ENCODE results near the gene PGLYRP2. TPM values are rescaled to one million over a fixed set of nuclear protein-coding genes. Genes with fewer than 3 reads are reported as not detected.

The PGLYRP2 gene
- total and polyA plus RNA-seq, 2 donors (not counting 3 experiments of a cell fraction or from before 2014, with no cell fraction given) = 0.03 to 0.18 TPM

- no peak for DNase-seq (ENCODE audit: low read depth, low spot score)
- Histone ChIP-seq H3K4me1 (ENCODE audit: control insufficient read depth, extremely low read depth, insufficient read depth, low read length) (no peaks in the 10 kb centered on the region), H3K4me2 (ENCODE audit: insufficient read depth, low read length) (no peak overlapping the region), H3K9me1 (replicated peaks; ENCODE audit: control insufficient read depth, extremely low read depth, insufficient read depth, low read length) (no peaks in the 10 kb centered on the region), H2AFZ (ENCODE audit: low read depth, low read length) (no peak overlapping the region), H3K27me3 (ENCODE audit: control insufficient read depth in 2 of 2, insufficient read depth in 2 of 2, low read length in 2 of 2) (no peaks in the 10 kb centered on the region), H3K27ac (ENCODE audit: insufficient read depth, low read depth, low read length) (no peak overlapping the region), H3K4me3 (replicated peaks in 1 of 3; ENCODE audit: insufficient read depth in 1 of 3, low read depth in 1 of 3, low read length in 3 of 3) (no peak overlapping the region), H3K36me3 (ENCODE audit: control insufficient read depth in 2 of 2, extremely low read depth in 1 of 2, insufficient read depth in 2 of 2, low read length in 2 of 2) (no peaks in the 10 kb centered on the region), H3K9ac (replicated peaks; ENCODE audit: extremely low read depth, insufficient read depth, low read length) (no peak overlapping the region), H3K79me2 (ENCODE audit: control insufficient read depth, insufficient read depth, low read length) (no peaks in the 10 kb centered on the region), H4K20me1 (replicated peaks; ENCODE audit: control insufficient read depth, extremely low read depth, insufficient read depth, low read length) (no peaks in the 10 kb centered on the region), H3K9me3 (replicated peaks; ENCODE audit: control insufficient read depth, insufficient read depth, low read length) (no peaks in the 10 kb centered on the region)
- no peak for TF ChIP-seq CTCF (IDR thresholded peaks at IDR 0.05; ENCODE audit: extremely low read depth in 1 of 2, insufficient read depth in 1 of 2, low read depth in 1 of 2, low read length in 2 of 2)
- TF ChIP-seq POLR2A (IDR thresholded peaks at IDR 0.05; ENCODE audit: low read depth, low read length) = no peak
- TF ChIP-seq EZH2 (IDR thresholded peaks at IDR 0.05; ENCODE audit: borderline replicate concordance, low read depth, low read length, severe bottlenecking) = no peak
- TF ChIP-seq GATA2 (IDR thresholded peaks at IDR 0.05; ENCODE audit: insufficient read depth, insufficient read length, low read depth, low read length) = no peak
- TF ChIP-seq POLR2AphosphoS5 (IDR thresholded peaks at IDR 0.05; ENCODE audit: insufficient read depth, low read depth, low read length) = no peak
- TF ChIP-seq MYC (IDR thresholded peaks at IDR 0.05; ENCODE audit: low read depth, low read length) = no peak
- no peak for TF ChIP-seq MAX (IDR thresholded peaks at IDR 0.05; ENCODE audit: insufficient read depth, insufficient read length)
- no peak for TF ChIP-seq JUN (IDR thresholded peaks at IDR 0.05; ENCODE audit: borderline replicate concordance, insufficient read depth, insufficient read length, low read depth)
- TF ChIP-seq FOS (IDR thresholded peaks at IDR 0.05; ENCODE audit: borderline replicate concordance, insufficient read depth, low read length) = no peak
- ChIA-PET POLR2A (no interaction called here), CTCF (interaction anchor here (1.6 kb wide), 1 partner anchor 347 kb away, joined by 9 read pairs; no protein-coding TSS in a partner anchor)
- intact Hi-C loops (cut with micrococcal nuclease) (no loop called here), dilution Hi-C loops (cut with MboI; ENCODE audit: extremely low pct_ligation_motif_present, low sequenced_read_pairs) (no loop called here)
- no peak for FAIRE-seq
- no TSS peak for BruUV-seq (replicated peaks)
These were observed 40.7 kb downstream of the PGLYRP2 start for GRCh38 chr19:15438577-15438976.
